Transverse colon (tissue), 4 donors: Measurements from ENCODE around the gene SEMA3C.

Experiments used
- CTCF ChIP-seq, 5 experiments: fragments of 200-600 bp in 3 of 5; fragments of 450-650 bp in 2 of 5; sonication (generic) in 3 of 5; IDR thresholded peaks; 1 replicate in 2 of 5; 2 replicates in 3 of 5; pipeline ENCODE4 v1.5.1; 2016 to 2017; ENCODE audit warnings: antibody characterized with exemption in 5 of 5, inconsistent platforms in 3 of 5, mild to moderate bottlenecking in 2 of 5, moderate library complexity in 1 of 5
- EP300 ChIP-seq: sonication (generic); formaldehyde crosslinking; IDR thresholded peaks from one replicate; pipeline ENCODE4 v1.6.1; 2017; ENCODE audit warnings: antibody characterized with exemption, low read depth
- POLR2AphosphoS5 ChIP-seq, 3 donors: sonication (generic); formaldehyde crosslinking; IDR thresholded peaks; one replicate each; pipeline ENCODE4 v1.6.1; 2016; ENCODE audit warnings: antibody characterized with exemption in 3 of 3

DNA sequence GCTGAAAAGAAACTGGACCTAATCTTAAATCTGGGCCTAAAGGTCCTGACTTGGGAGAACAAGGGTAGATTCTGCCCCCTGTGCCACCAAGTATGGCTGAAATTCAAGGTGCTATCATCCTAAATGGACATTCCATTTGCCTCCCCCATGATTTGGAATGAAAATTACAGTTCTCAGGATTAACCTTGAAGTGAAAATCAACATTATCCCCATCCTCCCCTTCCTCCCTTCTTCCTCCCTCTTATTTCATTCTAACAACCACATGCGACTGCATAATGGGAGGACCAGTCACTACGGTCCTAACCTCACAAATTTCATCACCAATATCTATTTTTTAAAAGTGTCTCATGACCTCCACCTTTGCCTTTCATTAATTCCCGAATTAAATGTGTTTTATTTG, 62.1 kb downstream of the SEMA3C start:
- TF ChIP-seq CTCF (IDR thresholded peaks at IDR 0.05) (no peak), POLR2AphosphoS5 (IDR thresholded peaks at IDR 0.05) (no peak), EP300 (no peak)
